Choroid plexus epithelial cell (primary cell): ENCODE measurements around the gene TUBA4B.
"Not testable (repeated sequence)": the region's sequence is repeated elsewhere in the genome, so short reads cannot be mapped to it uniquely, and the experiment has no call there.

Source experiments
- DNase-seq: peaks from one replicate; pipeline ENCODE4 v3.0.0-alpha.2; 2010; ENCODE audit warnings: low read depth
- H3K4me3 ChIP-seq: 2 replicates; pipeline ENCODE4 v1.5.1; 2011; ENCODE audit warnings: low read depth, mild to moderate bottlenecking, control low read depth, low read length, moderate library complexity
- TF ChIP-seq, protein P1 (sequence below): conservative IDR thresholded peaks from 2 replicates; pipeline ENCODE4 v1.5.1; 2011; ENCODE audit warnings: low read depth, mild to moderate bottlenecking, control low read depth, inconsistent platforms, low read length, moderate library complexity

The TUBA4B gene

GRCh38 chr2:219284501-219285372 lies 31.7 kb downstream of the TUBA4B start:
- no peak for DNase-seq
- TF ChIP-seq, protein P1, sequence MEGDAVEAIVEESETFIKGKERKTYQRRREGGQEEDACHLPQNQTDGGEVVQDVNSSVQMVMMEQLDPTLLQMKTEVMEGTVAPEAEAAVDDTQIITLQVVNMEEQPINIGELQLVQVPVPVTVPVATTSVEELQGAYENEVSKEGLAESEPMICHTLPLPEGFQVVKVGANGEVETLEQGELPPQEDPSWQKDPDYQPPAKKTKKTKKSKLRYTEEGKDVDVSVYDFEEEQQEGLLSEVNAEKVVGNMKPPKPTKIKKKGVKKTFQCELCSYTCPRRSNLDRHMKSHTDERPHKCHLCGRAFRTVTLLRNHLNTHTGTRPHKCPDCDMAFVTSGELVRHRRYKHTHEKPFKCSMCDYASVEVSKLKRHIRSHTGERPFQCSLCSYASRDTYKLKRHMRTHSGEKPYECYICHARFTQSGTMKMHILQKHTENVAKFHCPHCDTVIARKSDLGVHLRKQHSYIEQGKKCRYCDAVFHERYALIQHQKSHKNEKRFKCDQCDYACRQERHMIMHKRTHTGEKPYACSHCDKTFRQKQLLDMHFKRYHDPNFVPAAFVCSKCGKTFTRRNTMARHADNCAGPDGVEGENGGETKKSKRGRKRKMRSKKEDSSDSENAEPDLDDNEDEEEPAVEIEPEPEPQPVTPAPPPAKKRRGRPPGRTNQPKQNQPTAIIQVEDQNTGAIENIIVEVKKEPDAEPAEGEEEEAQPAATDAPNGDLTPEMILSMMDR, result no peak

DNA sequence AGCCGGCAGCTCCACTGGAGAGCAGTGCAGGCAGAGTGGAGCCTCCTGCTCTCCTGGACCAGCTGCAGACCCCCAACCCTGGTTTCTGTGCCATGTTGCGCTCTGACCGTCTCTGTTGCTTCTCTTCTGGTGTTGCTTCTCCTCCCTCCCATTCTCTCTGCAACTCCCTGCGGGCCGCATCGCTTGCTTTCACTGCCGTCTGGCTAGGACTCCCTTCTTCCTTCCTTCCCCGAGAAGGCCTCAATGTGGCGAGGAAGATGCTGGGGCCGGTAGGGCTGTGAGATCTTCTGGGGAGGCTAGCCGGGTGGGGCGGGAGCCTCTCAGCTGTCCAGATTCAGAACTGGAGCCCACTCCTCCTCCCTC lies 32.3 kb downstream of the TUBA4B start:
- TF ChIP-seq, protein P1, result no peak
- H3K4me3 ChIP-seq, result no peak overlapping the region
- no peak for DNase-seq

More at GRCh38 chr2:219284501-219285372, 31.7 kb downstream of the TUBA4B start:
- no peak overlapping the region for H3K4me3 ChIP-seq

- no peak overlapping the region for H3K4me3 ChIP-seq
- peak; percentile 83 for DNase-seq
- TF ChIP-seq, protein P1, result no peak
Observed at GRCh38 chr2:219285894-219286425, 32.9 kb downstream of the TUBA4B start.

GRCh38 chr2:219286436-219287115 lies 33.5 kb downstream of the TUBA4B start:
- no peak overlapping the region for H3K4me3 ChIP-seq
- DNase-seq, result no peak
- TF ChIP-seq, protein P1, result no peak

DNA sequence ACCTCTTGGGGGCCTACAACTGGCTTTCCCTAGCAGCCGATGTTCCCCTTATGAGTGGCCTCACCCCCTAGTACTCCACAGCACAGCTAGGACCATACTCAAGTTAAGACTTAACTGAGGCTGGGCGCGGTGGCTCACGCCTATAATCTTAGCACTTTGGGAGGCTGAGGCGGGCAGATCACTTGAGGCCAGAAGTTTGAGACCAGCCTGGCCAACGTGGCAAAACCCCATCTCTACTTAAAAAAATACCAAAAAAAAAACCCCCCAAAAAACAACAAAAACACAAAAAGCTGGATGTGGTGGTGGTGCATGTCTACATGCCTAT lies 34.0 kb downstream of the TUBA4B start:
- H3K4me3 ChIP-seq, DNase-seq: not testable (repeated sequence)

DNA sequence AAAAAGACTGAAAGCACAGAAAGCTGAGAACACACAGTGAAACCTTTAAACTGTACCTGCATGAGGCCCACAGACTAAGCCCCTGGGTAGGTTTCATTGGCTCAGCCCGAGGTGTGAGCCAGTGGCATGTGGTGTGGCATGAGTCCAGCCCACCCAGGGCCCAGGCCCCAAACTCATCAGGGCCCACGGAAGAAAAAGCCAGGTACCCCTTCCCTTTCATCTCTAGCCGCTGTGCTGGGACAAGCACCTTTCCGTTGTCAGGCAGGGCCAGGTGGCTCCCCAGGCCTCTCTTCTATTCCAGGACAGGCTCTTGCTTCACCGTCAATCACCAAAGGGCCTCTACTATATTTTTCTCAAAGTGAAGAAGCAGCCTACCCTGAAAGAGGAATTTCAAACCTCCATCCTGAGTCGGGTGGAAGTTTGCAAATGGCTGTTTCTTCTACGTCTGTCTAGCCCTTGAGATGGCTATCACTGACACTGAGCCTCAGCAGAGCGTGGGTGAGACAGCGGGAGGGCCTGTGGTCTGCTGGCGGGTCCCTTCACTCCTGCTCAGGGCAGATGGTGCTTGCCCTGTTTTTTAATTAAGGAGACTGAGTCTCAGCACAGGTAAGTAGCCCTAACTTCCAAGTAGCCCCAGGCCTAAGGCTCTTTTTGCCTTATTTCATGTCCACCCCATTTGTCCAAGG lies 34.7 kb downstream of the TUBA4B start:
- H3K4me3 ChIP-seq, result no peak overlapping the region
- TF ChIP-seq, protein P1, result no peak
- DNase-seq, result no peak

GRCh38 chr2:219289195-219289536 lies 36.1 kb downstream of the TUBA4B start:
- no peak for DNase-seq
- TF ChIP-seq, protein P1, result no peak
- H3K4me3 ChIP-seq, result no peak overlapping the region
